ENCODE measurements around the gene TSPAN18. TPM values are rescaled to one million over a fixed set of nuclear protein-coding genes. Genes with fewer than 3 reads are reported as not detected.
A peak's percentile ranks its signal among the peaks of the same experiment; 100 is the strongest.

TSPAN18 gene
- total and polyA plus RNA-seq, 10 of the 15 experiments (the other 5 are each of a cell fraction or from before 2014, with no cell fraction given) = 0.02 to 0.77 (median 0.13) TPM; not detected in 1

- Histone ChIP-seq H3K27ac (ENCODE audit: control insufficient read depth, insufficient read depth) (no peak overlapping the region), H2AFZ (ENCODE audit: control insufficient read depth, low read depth, low read length) (no peak overlapping the region), H3K4me1 (ENCODE audit: control insufficient read depth, insufficient read depth, low read length) (no peaks in the 10 kb centered on the region), H3K27me3 (replicated peaks in 1 of 2; ENCODE audit: control insufficient read depth in 2 of 2, insufficient read depth in 2 of 2, low read length in 1 of 2) (no peaks in the 10 kb centered on the region), H3K79me2 (ENCODE audit: control insufficient read depth, insufficient read depth, low read length) (no peaks in the 10 kb centered on the region), H3K36me3 (ENCODE audit: control insufficient read depth in 2 of 2, insufficient read depth in 2 of 2, low read length in 1 of 2) (no peaks in the 10 kb centered on the region), H4K20me1 (ENCODE audit: control insufficient read depth, insufficient read depth) (no peaks in the 10 kb centered on the region; the same call in 1 of the 2 replicates), H3K9ac (ENCODE audit: control insufficient read depth, insufficient read depth, low read length) (no peak overlapping the region), H3K4me2 (ENCODE audit: control insufficient read depth, insufficient read depth) (no peak overlapping the region), H3K9me3 (replicated peaks; ENCODE audit: control insufficient read depth, insufficient read depth, low read length) (no peaks in the 10 kb centered on the region), H3K4me3 (no peak overlapping the region)
- ChIA-PET SMC1A (ENCODE audit: uncharacterized antibody, unreplicated experiment) (no interaction called here), POLR2A (no interaction called here), CTCF (no interaction called here), RAD21 (ENCODE audit: unreplicated experiment) (no interaction called here)
- ATAC-seq = no peak
- WGBS (ENCODE audit: insufficient coverage, insufficient replicate concordance, low lambda C conversion rate, missing lambda C conversion rate) = 19% methylated on average over 5 of the region's 5 CpGs
- no peak for TF ChIP-seq ZZZ3 (IDR thresholded peaks at IDR 0.05; ENCODE audit: control insufficient read depth, insufficient read length, low read depth)
- TF ChIP-seq FOS (IDR thresholded peaks at IDR 0.05; ENCODE audit: borderline replicate concordance, extremely low read depth, insufficient read length) = no peak
- no peak for TF ChIP-seq SPI1 (IDR thresholded peaks at IDR 0.05; ENCODE audit: borderline replicate concordance, insufficient read depth, low read depth, low read length)
- TF ChIP-seq POLR2AphosphoS2 (IDR thresholded peaks at IDR 0.05; ENCODE audit: low read depth, low read length) = no peak
- TF ChIP-seq SRF (IDR thresholded peaks at IDR 0.05; ENCODE audit: low read depth in 2 of 2, low read length in 2 of 2) = no peak
- FAIRE-seq = no peak
- in situ Hi-C loops (cut with MboI) = no loop called here
- intact Hi-C loops (cut with micrococcal nuclease; ENCODE audit: unreplicated experiment) = no loop called here
- no TSS peak for BruUV-seq (replicated peaks)
- DNase-seq (ENCODE audit: low read depth, low spot score) = no peak
These were observed 127.3 kb downstream of the TSPAN18 start for GRCh38 chr11:44854086-44854485.

DNA sequence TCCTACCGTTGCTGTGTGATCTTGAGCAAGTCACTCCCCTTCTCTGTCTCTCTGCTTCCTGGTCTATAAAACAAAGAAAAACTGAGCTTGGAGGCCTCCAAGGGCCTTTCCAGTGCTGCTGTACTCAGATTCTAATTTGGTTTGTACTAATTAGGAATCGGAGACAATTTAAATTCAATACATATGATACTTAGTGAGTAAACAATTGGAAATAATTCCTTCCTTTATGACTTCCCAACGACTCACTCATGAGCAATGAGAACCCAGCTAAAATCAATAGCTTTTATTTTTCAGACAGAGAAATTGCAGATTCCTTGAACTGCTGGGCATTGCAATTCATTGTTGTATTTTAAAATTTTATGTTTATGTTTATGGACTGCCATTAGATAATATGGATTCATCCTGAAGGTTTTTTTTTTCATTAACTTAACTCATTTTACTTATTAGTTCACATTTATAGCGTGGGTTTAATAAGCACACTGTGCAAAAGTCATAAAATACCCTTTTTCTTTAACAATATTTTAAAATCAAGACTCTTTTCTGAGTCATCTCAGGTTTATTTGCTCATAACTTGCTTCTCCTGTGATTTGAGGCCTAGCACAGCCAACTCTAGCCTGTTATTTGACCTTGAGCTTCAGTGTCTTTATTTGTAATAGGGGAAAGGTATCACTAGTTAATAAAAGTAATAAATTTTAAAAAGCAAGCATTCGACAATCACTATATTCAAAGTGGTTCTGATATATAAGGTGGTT, 128.2 kb downstream of the TSPAN18 start:
- H3K36me3 ChIP-seq (ENCODE audit: control insufficient read depth in 2 of 2, insufficient read depth in 2 of 2, low read length in 1 of 2) = no peaks in the 10 kb centered on the region
- POLR2A ChIA-PET = no interaction called here
- no peaks in the 10 kb centered on the region; the same call in 1 of the 2 replicates for H4K20me1 ChIP-seq (ENCODE audit: control insufficient read depth, insufficient read depth)
- H3K9me3 ChIP-seq (replicated peaks; ENCODE audit: control insufficient read depth, insufficient read depth, low read length) = no peaks in the 10 kb centered on the region
- no TSS peak for BruUV-seq (replicated peaks)
- H3K4me2 ChIP-seq (ENCODE audit: control insufficient read depth, insufficient read depth) = no peak overlapping the region
- DNase-seq (ENCODE audit: low read depth, low spot score) (no peak), ATAC-seq (peak; percentile 22; the same call in 1 of the 3 replicates), FAIRE-seq (peak; percentile 54)
- no peaks in the 10 kb centered on the region for H3K4me1 ChIP-seq (ENCODE audit: control insufficient read depth, insufficient read depth, low read length)
- SMC1A ChIA-PET (ENCODE audit: uncharacterized antibody, unreplicated experiment) = interaction anchor here (0.7 to 0.8 kb wide), 2 partner anchors 8 to 62 kb away, joined by 3 read pairs; no protein-coding TSS in a partner anchor
- H3K27ac ChIP-seq (ENCODE audit: control insufficient read depth, insufficient read depth) = no peak overlapping the region
- peak; percentile 65 for TF ChIP-seq JUNB (IDR thresholded peaks at IDR 0.05)
- no peak for TF ChIP-seq SRF (IDR thresholded peaks at IDR 0.05; ENCODE audit: low read depth in 2 of 2, low read length in 2 of 2)
- H3K9ac ChIP-seq (ENCODE audit: control insufficient read depth, insufficient read depth, low read length) = no peak overlapping the region
- 25% methylated on average over 5 of the region's 5 CpGs for WGBS (ENCODE audit: insufficient coverage, insufficient replicate concordance, low lambda C conversion rate, missing lambda C conversion rate)
- intact Hi-C loops (cut with micrococcal nuclease; ENCODE audit: unreplicated experiment) (no loop called here), in situ Hi-C loops (cut with MboI) (no loop called here)
- no peaks in the 10 kb centered on the region for H3K79me2 ChIP-seq (ENCODE audit: control insufficient read depth, insufficient read depth, low read length)
- H3K4me3 ChIP-seq = no peak overlapping the region
- no peaks in the 10 kb centered on the region for H3K27me3 ChIP-seq (replicated peaks in 1 of 2; ENCODE audit: control insufficient read depth in 2 of 2, insufficient read depth in 2 of 2, low read length in 1 of 2)
- CTCF ChIA-PET = interaction anchor here (0.8 kb wide), 1 partner anchor 56 kb away, joined by 3 read pairs; no protein-coding TSS in a partner anchor
- RAD21 ChIA-PET (ENCODE audit: unreplicated experiment) = no interaction called here
- H2AFZ ChIP-seq (ENCODE audit: control insufficient read depth, low read depth, low read length) = no peak overlapping the region
